ENCODE measurements around the gene SLC35E1. TPM values are rescaled to one million over a fixed set of nuclear protein-coding genes. Genes with fewer than 3 reads are reported as not detected.

The SLC35E1 gene
- total and polyA plus RNA-seq, 2 donors from 2014 or later = 19.8 to 47.1 TPM

DNA sequence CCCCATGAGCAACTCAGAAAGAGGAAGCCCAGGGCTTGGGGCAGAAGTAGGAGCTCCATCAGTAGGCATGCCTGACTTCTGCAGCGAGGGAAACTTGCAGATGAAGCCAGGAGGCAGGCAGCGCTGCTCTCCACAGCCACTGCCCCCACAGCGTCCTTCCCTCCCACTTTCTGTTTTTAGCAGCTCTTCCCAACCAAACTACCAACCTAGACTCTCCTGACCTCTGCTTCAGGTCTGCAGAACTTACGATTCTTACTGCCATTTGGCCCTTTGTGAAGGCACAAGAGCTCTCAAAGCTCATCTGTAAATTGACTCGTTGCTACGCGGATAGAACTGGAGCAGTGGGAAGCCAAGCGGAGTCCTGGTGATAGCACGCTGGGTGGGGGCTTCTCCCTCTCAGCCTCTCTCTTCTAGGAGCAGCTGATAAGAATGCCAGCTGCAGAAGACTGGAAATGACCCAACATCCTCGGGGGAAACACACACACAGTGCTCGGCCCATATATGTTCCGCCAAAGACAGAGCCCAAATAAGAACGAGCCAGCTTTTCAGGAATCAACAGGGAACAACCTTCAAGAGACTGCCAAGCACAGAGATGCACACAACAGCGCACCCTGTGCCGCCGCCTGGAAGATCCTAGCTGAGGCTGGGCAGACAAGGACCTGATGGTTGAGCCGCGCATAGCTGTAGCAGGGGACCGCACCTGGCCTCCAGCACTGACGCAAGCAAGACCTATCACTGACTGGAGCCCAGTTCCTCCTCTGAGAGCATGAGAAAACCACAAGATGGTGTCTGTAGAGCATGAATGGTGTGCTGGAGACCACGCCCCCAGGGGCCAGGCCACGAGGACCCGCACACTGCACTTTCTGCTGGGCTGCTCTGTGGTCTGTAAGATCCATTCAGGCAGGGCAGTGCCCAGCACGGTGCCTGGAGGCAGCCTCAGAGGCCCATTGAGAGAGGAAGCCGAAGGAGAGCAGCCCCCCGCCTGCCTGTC is 15.9 kb upstream of the SLC35E1 start:
- intact Hi-C loops (cut with DNase I) = no loop called here
- Histone ChIP-seq H3K4me3 (ENCODE audit: low read length in 3 of 3) (no peak overlapping the region), H3K27ac (ENCODE audit: low read depth in 2 of 2, low read length in 2 of 2) (no peak overlapping the region), H3K36me3 (ENCODE audit: control insufficient read depth in 2 of 3, insufficient read depth in 3 of 3, low read length in 3 of 3) (no peaks in the 10 kb centered on the region), H3K4me1 (ENCODE audit: control insufficient read depth in 2 of 3, insufficient read depth in 2 of 3, low read depth in 1 of 3, low read length in 3 of 3) (peaks cover 0 to 63% (median 31%) of the 10 kb centered on the region in 3 donors), H3K9me3 (ENCODE audit: control insufficient read depth in 2 of 3, insufficient read depth in 1 of 3, low read length in 3 of 3) (no peaks in the 10 kb centered on the region), H3K27me3 (ENCODE audit: control insufficient read depth, insufficient read depth, low read length) (no peaks in the 10 kb centered on the region), H3K9ac (ENCODE audit: low read length in 3 of 3) (no peak overlapping the region)
- FAIRE-seq = no peak
- no peak for DNase-seq
- TF ChIP-seq, protein P1, sequence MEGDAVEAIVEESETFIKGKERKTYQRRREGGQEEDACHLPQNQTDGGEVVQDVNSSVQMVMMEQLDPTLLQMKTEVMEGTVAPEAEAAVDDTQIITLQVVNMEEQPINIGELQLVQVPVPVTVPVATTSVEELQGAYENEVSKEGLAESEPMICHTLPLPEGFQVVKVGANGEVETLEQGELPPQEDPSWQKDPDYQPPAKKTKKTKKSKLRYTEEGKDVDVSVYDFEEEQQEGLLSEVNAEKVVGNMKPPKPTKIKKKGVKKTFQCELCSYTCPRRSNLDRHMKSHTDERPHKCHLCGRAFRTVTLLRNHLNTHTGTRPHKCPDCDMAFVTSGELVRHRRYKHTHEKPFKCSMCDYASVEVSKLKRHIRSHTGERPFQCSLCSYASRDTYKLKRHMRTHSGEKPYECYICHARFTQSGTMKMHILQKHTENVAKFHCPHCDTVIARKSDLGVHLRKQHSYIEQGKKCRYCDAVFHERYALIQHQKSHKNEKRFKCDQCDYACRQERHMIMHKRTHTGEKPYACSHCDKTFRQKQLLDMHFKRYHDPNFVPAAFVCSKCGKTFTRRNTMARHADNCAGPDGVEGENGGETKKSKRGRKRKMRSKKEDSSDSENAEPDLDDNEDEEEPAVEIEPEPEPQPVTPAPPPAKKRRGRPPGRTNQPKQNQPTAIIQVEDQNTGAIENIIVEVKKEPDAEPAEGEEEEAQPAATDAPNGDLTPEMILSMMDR (IDR thresholded peaks at IDR 0.05; ENCODE audit: borderline replicate concordance, extremely low read depth, insufficient read depth) = no peak

DNA sequence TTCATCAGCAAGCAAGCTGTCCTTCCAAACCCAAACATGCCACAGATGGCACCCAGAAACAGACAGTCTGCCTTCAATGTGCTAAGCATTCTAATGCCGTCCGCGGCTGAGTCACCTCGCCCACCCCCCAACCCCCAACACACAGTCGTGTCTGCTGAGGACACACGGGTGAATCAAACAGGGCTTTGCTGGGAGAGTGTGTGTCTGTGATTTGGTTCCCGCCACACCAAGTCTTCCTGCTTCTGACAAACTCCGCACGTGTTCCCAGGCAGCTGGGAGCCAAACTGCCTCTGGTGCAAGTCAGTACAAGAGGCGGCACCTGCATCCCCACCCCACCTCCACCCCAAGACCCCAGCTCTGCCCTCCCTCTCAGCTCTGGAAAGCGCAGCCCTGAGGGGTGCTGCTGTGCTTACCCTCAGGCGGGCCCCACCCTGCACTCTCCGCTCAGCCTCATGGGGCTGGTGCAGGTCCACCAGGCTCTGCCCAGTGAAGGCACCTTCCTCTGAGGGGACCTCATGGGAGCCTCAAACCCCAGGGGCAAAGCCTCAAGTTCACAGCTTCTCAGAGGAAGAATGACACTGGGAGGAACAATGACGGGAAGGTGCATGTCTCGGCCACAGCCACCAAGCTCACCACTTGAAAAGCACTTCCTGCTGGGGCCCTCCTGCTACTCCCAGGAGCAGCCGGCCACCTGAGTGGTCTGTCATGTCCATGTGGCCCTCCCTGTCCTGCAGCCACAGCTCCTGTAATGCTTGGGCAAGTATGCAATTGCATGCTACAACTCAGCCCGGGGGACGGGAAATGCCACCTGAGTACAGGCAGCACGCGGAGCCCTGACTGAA is 15.0 kb upstream of the SLC35E1 start:
- Histone ChIP-seq H3K27ac (ENCODE audit: low read depth in 2 of 2, low read length in 2 of 2) (no peak overlapping the region), H3K36me3 (ENCODE audit: control insufficient read depth in 2 of 3, insufficient read depth in 3 of 3, low read length in 3 of 3) (no peaks in the 10 kb centered on the region), H3K9me3 (ENCODE audit: control insufficient read depth in 2 of 3, insufficient read depth in 1 of 3, low read length in 3 of 3) (no peaks in the 10 kb centered on the region), H3K4me1 (ENCODE audit: control insufficient read depth in 2 of 3, insufficient read depth in 2 of 3, low read depth in 1 of 3, low read length in 3 of 3) (peaks cover 0 to 70% (median 30%) of the 10 kb centered on the region in 3 donors), H3K27me3 (ENCODE audit: control insufficient read depth, insufficient read depth, low read length) (no peaks in the 10 kb centered on the region), H3K4me3 (ENCODE audit: low read length in 3 of 3) (no peak overlapping the region), H3K9ac (ENCODE audit: low read length in 3 of 3) (no peak overlapping the region)
- FAIRE-seq = no peak
- intact Hi-C loops (cut with DNase I) = no loop called here
- DNase-seq = peak in 4 of 5 donors; percentile 58 to 81 (median 68)
- TF ChIP-seq, protein P1 (IDR thresholded peaks at IDR 0.05; ENCODE audit: borderline replicate concordance, extremely low read depth, insufficient read depth) = no peak

DNA sequence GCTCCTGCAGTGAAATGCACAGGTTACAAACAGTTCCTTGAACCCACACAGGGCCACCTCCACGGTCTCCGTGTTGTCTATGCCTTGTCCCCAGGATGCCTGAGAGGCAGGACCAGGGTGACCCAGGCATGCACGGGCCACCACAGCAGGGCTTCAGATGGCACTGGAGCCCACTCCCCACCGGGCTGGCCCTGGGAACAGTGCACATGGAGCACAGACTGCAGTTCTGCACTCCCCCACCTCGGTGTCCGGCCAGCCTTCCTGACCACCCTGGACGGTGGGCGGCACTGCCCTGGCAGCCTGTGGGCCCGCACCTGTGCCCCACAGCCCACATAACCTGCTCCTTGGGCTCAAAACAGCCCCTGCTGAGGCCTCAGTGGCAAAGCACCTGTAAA is 14.3 kb upstream of the SLC35E1 start:
- Histone ChIP-seq H3K36me3 (ENCODE audit: control insufficient read depth in 2 of 3, insufficient read depth in 3 of 3, low read length in 3 of 3) (no peaks in the 10 kb centered on the region), H3K4me1 (ENCODE audit: control insufficient read depth in 2 of 3, insufficient read depth in 2 of 3, low read depth in 1 of 3, low read length in 3 of 3) (peaks cover 0 to 74% (median 24%) of the 10 kb centered on the region in 3 donors), H3K9ac (ENCODE audit: low read length in 3 of 3) (no peak overlapping the region), H3K27ac (ENCODE audit: low read depth in 2 of 2, low read length in 2 of 2) (peak overlapping the region in 1 of 2 donors; percentile 38), H3K27me3 (ENCODE audit: control insufficient read depth, insufficient read depth, low read length) (no peaks in the 10 kb centered on the region), H3K4me3 (ENCODE audit: low read length in 3 of 3) (no peak overlapping the region), H3K9me3 (ENCODE audit: control insufficient read depth in 2 of 3, insufficient read depth in 1 of 3, low read length in 3 of 3) (no peaks in the 10 kb centered on the region)
- DNase-seq (no peak), FAIRE-seq (no peak)
- TF ChIP-seq, protein P1 (IDR thresholded peaks at IDR 0.05; ENCODE audit: borderline replicate concordance, extremely low read depth, insufficient read depth) = no peak
- intact Hi-C loops (cut with DNase I) = no loop called here

All from kidney (tissue), 14 donors.